Brain microvascular endothelial cell (primary cell): ENCODE data around the gene CNKSR3.
A peak's percentile ranks its signal among the peaks of the same experiment; 100 is the strongest.

Source experiments
- DNase-seq: peaks from one replicate; pipeline ENCODE4 v3.0.0-alpha.2; 2020
- H3K27ac ChIP-seq: fragments of 250-450 bp; sonication (Bioruptor Pico); 2 replicates; pipeline ENCODE4 v1.5.1; 2020; ENCODE audit warnings: mild to moderate bottlenecking, moderate library complexity
- H3K27me3 ChIP-seq: fragments of 250-450 bp; sonication (Bioruptor Pico); replicated peaks from 2 replicates; pipeline ENCODE4 v1.5.1; 2020; ENCODE audit warnings: mild to moderate bottlenecking
- H3K36me3 ChIP-seq: fragments of 250-450 bp; sonication (Bioruptor Pico); replicated peaks from 2 replicates; pipeline ENCODE4 v1.5.1; 2020; ENCODE audit warnings: mild to moderate bottlenecking
- H3K4me3 ChIP-seq: 2 replicates; pipeline ENCODE4 v1.5.1; 2011; ENCODE audit warnings: low read depth, mild to moderate bottlenecking, control low read depth, low read length, moderate library complexity
- in situ Hi-C: cut with HindIII; loops from 2 replicates; pipeline ENCODE4 v1.10.0; 2017; ENCODE audit warnings: low sequenced_read_pairs, low pct_ligation_motif_present
- TF ChIP-seq, protein P1 (sequence below): IDR thresholded peaks from 2 replicates; pipeline ENCODE4 v1.5.1; 2011; ENCODE audit warnings: low read depth, mild to moderate bottlenecking, moderate library complexity, low read length, control low read depth, inconsistent platforms; ENCODE audit errors: missing control alignments

The CNKSR3 gene

DNA sequence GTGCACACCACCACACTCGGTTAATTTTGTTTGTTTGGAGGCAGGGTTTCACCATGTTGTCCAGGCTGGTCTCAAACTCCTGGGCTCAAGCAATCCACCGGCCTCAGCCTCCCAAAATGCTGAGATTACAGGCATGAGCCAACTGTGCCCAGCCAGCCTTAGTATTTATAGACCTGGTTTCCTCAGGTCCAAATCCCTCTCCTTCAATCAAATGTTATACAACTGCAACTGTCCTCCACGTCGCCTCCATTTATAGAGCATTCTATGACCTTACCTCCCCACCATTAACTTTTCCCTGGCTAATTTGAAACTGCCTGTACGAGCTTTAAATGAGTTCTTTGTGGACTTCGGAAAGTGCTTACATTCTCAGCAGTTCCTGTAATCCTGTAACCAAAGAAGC is 114.6 kb downstream of the CNKSR3 start:
- H3K27me3 ChIP-seq = no peaks in the 10 kb centered on the region
- in situ Hi-C loops = no loop called here
- no peak overlapping the region for H3K4me3 ChIP-seq
- TF ChIP-seq, protein P1, sequence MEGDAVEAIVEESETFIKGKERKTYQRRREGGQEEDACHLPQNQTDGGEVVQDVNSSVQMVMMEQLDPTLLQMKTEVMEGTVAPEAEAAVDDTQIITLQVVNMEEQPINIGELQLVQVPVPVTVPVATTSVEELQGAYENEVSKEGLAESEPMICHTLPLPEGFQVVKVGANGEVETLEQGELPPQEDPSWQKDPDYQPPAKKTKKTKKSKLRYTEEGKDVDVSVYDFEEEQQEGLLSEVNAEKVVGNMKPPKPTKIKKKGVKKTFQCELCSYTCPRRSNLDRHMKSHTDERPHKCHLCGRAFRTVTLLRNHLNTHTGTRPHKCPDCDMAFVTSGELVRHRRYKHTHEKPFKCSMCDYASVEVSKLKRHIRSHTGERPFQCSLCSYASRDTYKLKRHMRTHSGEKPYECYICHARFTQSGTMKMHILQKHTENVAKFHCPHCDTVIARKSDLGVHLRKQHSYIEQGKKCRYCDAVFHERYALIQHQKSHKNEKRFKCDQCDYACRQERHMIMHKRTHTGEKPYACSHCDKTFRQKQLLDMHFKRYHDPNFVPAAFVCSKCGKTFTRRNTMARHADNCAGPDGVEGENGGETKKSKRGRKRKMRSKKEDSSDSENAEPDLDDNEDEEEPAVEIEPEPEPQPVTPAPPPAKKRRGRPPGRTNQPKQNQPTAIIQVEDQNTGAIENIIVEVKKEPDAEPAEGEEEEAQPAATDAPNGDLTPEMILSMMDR = no peak
- DNase-seq = no peak
- no peak overlapping the region for H3K27ac ChIP-seq
- no peaks in the 10 kb centered on the region for H3K36me3 ChIP-seq

DNA sequence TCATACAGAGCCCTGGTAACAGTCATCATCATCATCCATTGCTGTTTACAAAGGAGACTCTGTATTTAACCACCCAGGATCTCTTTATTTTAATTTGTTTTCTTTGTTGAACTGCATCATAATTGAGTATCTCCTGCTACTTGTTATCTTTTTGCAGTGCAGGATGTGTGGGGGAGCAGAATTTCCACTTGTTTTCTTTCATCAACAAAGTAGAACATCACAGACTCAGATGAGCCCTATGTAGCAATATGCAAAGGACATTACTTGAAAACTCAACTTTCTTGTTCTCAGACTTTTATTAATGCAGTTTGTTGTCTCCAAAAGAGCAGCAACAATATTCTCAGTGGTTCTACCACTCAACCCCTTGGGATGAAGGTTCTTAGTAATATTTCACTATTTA is 115.2 kb downstream of the CNKSR3 start:
- in situ Hi-C loops = no loop called here

DNA sequence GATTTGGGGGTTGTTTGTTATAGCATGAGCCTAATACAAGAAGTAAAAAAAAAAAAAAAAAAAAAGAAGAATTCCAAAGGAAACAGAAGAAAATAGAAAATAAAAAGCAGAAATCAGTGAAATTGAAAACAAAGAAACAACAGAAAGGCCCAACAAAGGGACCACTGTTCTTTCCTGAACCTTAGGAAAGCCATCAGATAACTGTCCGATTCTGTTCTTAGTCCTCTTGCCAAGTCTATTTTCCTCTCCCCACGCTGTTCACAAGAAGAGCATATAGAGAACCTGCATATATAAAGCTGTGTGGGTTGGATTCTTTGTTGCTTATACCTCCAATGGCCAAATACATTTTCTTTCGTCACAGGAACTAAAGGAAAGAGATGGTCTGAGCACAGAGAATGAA is 115.9 kb downstream of the CNKSR3 start:
- no peak for DNase-seq
- TF ChIP-seq, protein P1 = no peak
- Histone ChIP-seq H3K27me3 (no peaks in the 10 kb centered on the region), H3K36me3 (no peaks in the 10 kb centered on the region), H3K4me3 (no peak overlapping the region), H3K27ac (no peak overlapping the region)
- in situ Hi-C loops = no loop called here

More for the DNA sequence above, 115.2 kb downstream of the CNKSR3 start:
- no peaks in the 10 kb centered on the region for H3K27me3 ChIP-seq
- no peak for DNase-seq
- H3K4me3 ChIP-seq = no peak overlapping the region
- no peaks in the 10 kb centered on the region for H3K36me3 ChIP-seq
- TF ChIP-seq, protein P1 = no peak
- no peak overlapping the region for H3K27ac ChIP-seq

DNA sequence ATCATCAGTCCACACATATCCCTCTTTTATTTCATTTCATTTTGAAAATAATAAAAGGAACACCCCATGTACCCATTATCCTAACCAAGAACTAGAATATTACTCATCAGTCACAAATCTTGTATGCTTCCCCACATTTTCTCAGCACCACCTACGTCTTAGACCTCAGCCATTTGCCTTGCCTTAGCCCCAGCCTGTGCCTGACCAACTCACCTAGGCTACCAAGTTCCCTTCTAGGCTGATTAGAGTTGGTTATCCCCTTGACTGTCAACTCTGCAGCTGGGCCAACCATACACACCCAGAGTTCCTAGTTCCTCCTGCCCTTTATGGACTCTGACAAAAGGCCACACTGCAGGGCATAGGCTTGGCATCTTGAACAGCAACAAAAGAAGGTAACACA is 120.5 kb downstream of the CNKSR3 start:
- no peak for DNase-seq
- no peak overlapping the region for H3K4me3 ChIP-seq

DNA sequence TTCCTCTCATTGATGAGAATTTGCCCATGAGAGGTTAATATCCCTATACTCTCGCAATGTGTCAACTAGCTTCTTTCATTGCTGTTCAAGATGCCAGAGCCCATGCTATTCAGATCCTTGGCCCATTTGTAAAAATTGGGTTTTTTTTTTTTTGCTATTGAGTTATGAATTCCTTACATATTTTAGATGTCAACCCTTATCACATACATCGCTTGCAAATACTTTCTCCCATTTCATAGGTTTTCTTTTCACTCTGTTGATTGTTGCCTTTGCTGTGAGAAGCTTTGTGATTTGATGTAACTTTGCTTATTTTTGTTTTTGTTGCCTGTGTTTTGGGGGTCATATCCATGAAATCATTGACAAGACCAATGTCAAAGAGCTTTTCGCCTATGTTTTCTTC is 121.7 kb downstream of the CNKSR3 start:
- Histone ChIP-seq H3K27me3 (no peaks in the 10 kb centered on the region), H3K27ac (no peak overlapping the region), H3K36me3 (no peaks in the 10 kb centered on the region), H3K4me3 (no peak overlapping the region)
- DNase-seq = no peak
- in situ Hi-C loops = no loop called here
- TF ChIP-seq, protein P1 = no peak

More for the DNA sequence above, 120.5 kb downstream of the CNKSR3 start:
- in situ Hi-C loops = no loop called here
- Histone ChIP-seq H3K27me3 (no peaks in the 10 kb centered on the region), H3K36me3 (no peaks in the 10 kb centered on the region), H3K27ac (no peak overlapping the region)
- TF ChIP-seq, protein P1 = no peak

DNA sequence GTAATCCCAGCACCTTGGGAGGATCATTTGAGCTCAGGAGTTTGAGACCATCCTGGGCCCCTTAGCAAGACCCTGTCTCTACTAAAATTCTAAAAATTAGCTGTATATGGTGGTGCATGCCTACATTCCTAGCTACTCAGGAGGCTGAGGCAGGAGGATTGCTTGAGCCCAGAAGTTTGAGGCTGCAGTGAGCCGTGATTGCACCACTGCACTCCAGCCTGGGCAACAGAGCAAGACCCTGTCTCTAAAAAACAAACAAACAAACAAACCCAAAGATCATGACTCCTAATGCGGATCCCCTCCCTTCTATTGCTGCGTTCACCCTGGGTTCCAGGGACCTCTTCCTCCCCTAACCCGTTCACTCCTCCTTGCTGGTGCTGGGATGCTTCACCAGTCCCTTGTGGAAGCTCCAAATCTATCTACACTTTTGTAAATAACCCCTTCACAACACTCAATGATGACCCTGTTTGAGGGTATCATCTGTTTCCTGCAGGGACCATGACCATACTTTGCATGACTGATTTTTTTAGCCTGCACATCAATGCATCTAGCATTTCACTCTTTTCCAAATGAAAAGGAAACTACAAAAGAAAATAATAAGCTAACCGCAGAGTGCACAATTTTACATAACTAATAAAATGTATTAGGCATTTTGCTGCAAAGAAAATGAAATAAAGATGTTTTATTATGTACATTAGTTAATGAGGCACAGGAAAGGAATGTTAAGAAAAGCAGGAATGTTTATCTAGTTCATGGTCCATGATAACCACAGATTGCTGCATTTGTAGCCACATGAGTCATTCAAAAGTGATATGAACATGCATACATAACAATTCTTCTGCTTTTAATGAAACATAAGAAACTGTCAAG is 123.4 kb downstream of the CNKSR3 start:
- TF ChIP-seq, protein P1 = no peak
- DNase-seq = peak; percentile 82
- Histone ChIP-seq H3K4me3 (no peak overlapping the region), H3K27me3 (no peaks in the 10 kb centered on the region), H3K36me3 (no peaks in the 10 kb centered on the region), H3K27ac (peak overlapping the region; percentile 1)
- in situ Hi-C loops = no loop called here
